Transverse colon (tissue), 4 donors: ENCODE results near the gene CBX6.

Source experiments
- EP300 ChIP-seq: sonication (generic); formaldehyde crosslinking; IDR thresholded peaks from one replicate; pipeline ENCODE4 v1.6.1; 2017; ENCODE audit warnings: antibody characterized with exemption, low read depth
- POLR2AphosphoS5 ChIP-seq, 3 donors: sonication (generic); formaldehyde crosslinking; IDR thresholded peaks; one replicate each; pipeline ENCODE4 v1.6.1; 2016; ENCODE audit warnings: antibody characterized with exemption in 3 of 3
- TF ChIP-seq, protein P1 (sequence below), 5 experiments: fragments of 200-600 bp in 3 of 5; fragments of 450-650 bp in 2 of 5; sonication (generic) in 3 of 5; IDR thresholded peaks; 1 replicate in 2 of 5; 2 replicates in 3 of 5; pipeline ENCODE4 v1.5.1; 2016 to 2017; ENCODE audit warnings: antibody characterized with exemption in 5 of 5, inconsistent platforms in 3 of 5, mild to moderate bottlenecking in 2 of 5, moderate library complexity in 1 of 5

DNA sequence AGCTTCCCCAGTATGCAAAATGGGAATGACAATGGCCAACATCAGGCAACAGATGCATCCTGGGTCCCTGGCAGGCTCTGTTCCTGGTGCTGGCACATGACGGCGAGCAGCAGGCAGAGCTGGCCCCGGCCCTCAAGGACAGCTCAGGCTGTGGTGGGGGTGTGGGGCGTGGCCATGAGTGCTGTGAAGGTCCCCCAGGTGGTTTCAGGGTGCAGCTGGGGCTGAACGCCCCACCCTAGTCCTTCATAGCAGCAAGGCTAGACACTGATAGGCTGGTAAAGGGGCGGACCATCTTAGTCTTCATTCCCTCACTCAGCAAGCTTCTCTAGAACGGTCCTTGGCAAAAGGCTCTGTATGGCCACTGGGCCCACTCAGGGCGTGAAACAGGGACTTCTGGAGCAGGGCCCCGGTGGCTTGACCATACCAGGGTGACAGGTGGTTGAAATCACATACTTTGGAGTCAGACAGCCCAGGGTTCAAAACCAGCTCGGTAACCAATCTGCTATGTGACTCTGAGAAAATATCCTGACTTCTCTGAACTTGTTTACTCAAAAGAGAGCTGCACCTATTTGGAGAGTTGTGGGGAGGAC lies 43.3 kb downstream of the CBX6 start:
- TF ChIP-seq, protein P1, sequence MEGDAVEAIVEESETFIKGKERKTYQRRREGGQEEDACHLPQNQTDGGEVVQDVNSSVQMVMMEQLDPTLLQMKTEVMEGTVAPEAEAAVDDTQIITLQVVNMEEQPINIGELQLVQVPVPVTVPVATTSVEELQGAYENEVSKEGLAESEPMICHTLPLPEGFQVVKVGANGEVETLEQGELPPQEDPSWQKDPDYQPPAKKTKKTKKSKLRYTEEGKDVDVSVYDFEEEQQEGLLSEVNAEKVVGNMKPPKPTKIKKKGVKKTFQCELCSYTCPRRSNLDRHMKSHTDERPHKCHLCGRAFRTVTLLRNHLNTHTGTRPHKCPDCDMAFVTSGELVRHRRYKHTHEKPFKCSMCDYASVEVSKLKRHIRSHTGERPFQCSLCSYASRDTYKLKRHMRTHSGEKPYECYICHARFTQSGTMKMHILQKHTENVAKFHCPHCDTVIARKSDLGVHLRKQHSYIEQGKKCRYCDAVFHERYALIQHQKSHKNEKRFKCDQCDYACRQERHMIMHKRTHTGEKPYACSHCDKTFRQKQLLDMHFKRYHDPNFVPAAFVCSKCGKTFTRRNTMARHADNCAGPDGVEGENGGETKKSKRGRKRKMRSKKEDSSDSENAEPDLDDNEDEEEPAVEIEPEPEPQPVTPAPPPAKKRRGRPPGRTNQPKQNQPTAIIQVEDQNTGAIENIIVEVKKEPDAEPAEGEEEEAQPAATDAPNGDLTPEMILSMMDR (IDR thresholded peaks at IDR 0.05) = no peak
- TF ChIP-seq EP300 (no peak), POLR2AphosphoS5 (IDR thresholded peaks at IDR 0.05) (no peak)
